ENCODE measurements around the gene AIG1. TPM values are rescaled to one million over a fixed set of nuclear protein-coding genes. Genes with fewer than 3 reads are reported as not detected.

AIG1 gene
- polyA plus RNA-seq, 1 of the 3 experiments (the other 2 are of a cell fraction) = 36.8 TPM

DNA sequence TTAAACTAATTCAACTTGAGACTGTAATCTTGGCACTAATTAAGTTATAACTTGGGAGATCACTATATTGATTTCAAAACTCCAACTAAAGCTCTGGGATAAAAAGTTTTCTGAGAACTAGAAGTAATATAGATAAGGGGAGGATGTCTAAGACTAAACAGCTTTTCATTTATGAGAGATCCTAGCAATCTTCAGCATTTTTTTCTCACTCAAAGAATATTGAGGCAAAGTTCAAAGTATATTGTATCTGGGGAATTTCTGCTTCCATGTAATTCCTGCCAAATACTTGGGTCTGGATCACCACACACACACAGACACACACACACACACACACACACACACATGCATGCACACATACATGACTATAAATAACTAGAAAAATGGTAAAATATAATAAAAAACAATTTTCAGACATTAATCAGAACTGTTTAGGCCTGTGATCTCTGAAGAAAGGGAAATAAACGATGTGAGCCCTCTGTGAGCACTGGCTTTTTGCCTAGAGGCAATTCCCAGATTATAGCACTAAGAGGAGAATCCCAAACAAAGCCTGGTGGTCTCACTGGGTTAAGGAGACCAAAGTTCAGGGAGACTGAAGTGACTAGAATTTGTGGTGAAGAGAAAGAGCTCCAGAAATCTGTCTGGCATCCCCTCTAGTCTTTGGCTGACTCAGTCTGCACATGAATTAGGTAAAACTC, 297.0 kb downstream of the AIG1 start:
- CTCF ChIA-PET = interaction anchor here (1.2 kb wide), 1 partner anchor 12 kb away, joined by 3 read pairs; no protein-coding TSS in a partner anchor
- Histone ChIP-seq H3K4me1 (ENCODE audit: control insufficient read depth in 1 of 2, insufficient read depth in 2 of 2, low read depth in 1 of 2, low read length in 1 of 2) (no peaks in the 10 kb centered on the region), H3K9me2 (no peaks in the 10 kb centered on the region), H3K27me3 (ENCODE audit: insufficient read depth) (no peaks in the 10 kb centered on the region), H3K4me3 (ENCODE audit: low read depth in 2 of 2, low read length in 1 of 2) (no peak overlapping the region), H3K79me2 (ENCODE audit: insufficient read depth) (no peaks in the 10 kb centered on the region), H4K20me1 (ENCODE audit: insufficient read depth) (no peaks in the 10 kb centered on the region), H3K9ac (no peak overlapping the region), H3F3A (replicated peaks; ENCODE audit: insufficient read depth) (no peaks in the 10 kb centered on the region), H3K9me3 (no peaks in the 10 kb centered on the region; the same call in 1 of the 2 replicates), H3K4me2 (no peak overlapping the region), H3K27ac (ENCODE audit: low read depth in 2 of 2, low read length in 1 of 2) (no peak overlapping the region), H2AFZ (ENCODE audit: low read depth) (no peak overlapping the region), H3K36me3 (replicated peaks in 1 of 2; ENCODE audit: control insufficient read depth in 1 of 2, insufficient read depth in 2 of 2, low read length in 1 of 2) (no peaks in the 10 kb centered on the region)
- DNase-seq = no peak
- POLR2A ChIA-PET = no interaction called here
- TF ChIP-seq MEF2A (IDR thresholded peaks at IDR 0.05; ENCODE audit: borderline replicate concordance, low read depth) = no peak
- no peak for TF ChIP-seq JUND (IDR thresholded peaks at IDR 0.05)
- TF ChIP-seq FOXM1 (IDR thresholded peaks at IDR 0.05; ENCODE audit: low read depth) = no peak
- no peak for TF ChIP-seq NRF1 (IDR thresholded peaks at IDR 0.05; ENCODE audit: low read depth, low read length)
- TF ChIP-seq RAD21 (IDR thresholded peaks at IDR 0.05; ENCODE audit: low read length) = no peak
- TF ChIP-seq SIN3A (IDR thresholded peaks at IDR 0.05; ENCODE audit: borderline replicate concordance, low read depth, low read length) = no peak
- no peak for TF ChIP-seq YY1 (IDR thresholded peaks at IDR 0.05; ENCODE audit: low read depth)
- TF ChIP-seq, protein P1, sequence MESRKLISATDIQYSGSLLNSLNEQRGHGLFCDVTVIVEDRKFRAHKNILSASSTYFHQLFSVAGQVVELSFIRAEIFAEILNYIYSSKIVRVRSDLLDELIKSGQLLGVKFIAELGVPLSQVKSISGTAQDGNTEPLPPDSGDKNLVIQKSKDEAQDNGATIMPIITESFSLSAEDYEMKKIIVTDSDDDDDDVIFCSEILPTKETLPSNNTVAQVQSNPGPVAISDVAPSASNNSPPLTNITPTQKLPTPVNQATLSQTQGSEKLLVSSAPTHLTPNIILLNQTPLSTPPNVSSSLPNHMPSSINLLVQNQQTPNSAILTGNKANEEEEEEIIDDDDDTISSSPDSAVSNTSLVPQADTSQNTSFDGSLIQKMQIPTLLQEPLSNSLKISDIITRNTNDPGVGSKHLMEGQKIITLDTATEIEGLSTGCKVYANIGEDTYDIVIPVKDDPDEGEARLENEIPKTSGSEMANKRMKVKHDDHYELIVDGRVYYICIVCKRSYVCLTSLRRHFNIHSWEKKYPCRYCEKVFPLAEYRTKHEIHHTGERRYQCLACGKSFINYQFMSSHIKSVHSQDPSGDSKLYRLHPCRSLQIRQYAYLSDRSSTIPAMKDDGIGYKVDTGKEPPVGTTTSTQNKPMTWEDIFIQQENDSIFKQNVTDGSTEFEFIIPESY (IDR thresholded peaks at IDR 0.05; ENCODE audit: borderline replicate concordance, low read depth) = no peak
- TF ChIP-seq RXRA (IDR thresholded peaks at IDR 0.05; ENCODE audit: borderline replicate concordance, low read depth) = no peak
- TF ChIP-seq RFX5 (IDR thresholded peaks at IDR 0.05; ENCODE audit: low read length) = no peak
- TF ChIP-seq TCF12 (IDR thresholded peaks at IDR 0.05) = no peak
- no peak for TF ChIP-seq MXI1 (IDR thresholded peaks at IDR 0.05; ENCODE audit: low read depth, low read length)
- no peak for TF ChIP-seq SMC3 (IDR thresholded peaks at IDR 0.05; ENCODE audit: low read depth, low read length)
- TF ChIP-seq, protein P2, sequence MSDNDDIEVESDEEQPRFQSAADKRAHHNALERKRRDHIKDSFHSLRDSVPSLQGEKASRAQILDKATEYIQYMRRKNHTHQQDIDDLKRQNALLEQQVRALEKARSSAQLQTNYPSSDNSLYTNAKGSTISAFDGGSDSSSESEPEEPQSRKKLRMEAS (IDR thresholded peaks at IDR 0.05; ENCODE audit: low read depth) = no peak
- TF ChIP-seq, protein P3, sequence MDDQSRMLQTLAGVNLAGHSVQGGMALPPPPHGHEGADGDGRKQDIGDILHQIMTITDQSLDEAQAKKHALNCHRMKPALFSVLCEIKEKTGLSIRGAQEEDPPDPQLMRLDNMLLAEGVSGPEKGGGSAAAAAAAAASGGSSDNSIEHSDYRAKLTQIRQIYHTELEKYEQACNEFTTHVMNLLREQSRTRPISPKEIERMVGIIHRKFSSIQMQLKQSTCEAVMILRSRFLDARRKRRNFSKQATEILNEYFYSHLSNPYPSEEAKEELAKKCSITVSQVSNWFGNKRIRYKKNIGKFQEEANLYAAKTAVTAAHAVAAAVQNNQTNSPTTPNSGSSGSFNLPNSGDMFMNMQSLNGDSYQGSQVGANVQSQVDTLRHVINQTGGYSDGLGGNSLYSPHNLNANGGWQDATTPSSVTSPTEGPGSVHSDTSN (IDR thresholded peaks at IDR 0.05) = no peak
- 41% methylated on average over 1 of the region's 1 CpG for WGBS (ENCODE audit: low lambda C conversion rate)
